H1 (cell line): ENCODE results near the gene WIPI1. TPM values are rescaled to one million over a fixed set of nuclear protein-coding genes. Genes with fewer than 3 reads are reported as not detected.

Experiments
- CTCF ChIA-PET: fragments of 300-600 bp; sonication (Branson Sonifier 250); formaldehyde crosslinking; loops from one replicate; lab custom pipeline; 2021; ENCODE audit not compliant: partially characterized antibody; lab: Charles Lee
- POLR2A ChIA-PET: fragments of 300-600 bp; sonication (Branson Sonifier 250); formaldehyde crosslinking; loops from one replicate; lab custom pipeline; 2021; ENCODE audit warnings: inconsistent platforms; ENCODE audit not compliant: partially characterized antibody; lab: Charles Lee
- DNase-seq, 2 experiments: peaks; one replicate each; pipeline versions ENCODE4 v3.0.0 to v3.0.0-alpha.2; 2010 to 2022; ENCODE audit warnings: low spot score in 2 of 2, low read depth in 1 of 2, mixed read lengths in 1 of 2
- FAIRE-seq: peaks from 2 replicates; lab custom pipeline; 2011; peaks lifted over from hg19 to GRCh38; lab: Jason Lieb, UNC
- H2AFZ ChIP-seq: 2 replicates; pipeline ENCODE4 v1.8.1; 2012; ENCODE audit warnings: low read length, inconsistent platforms
- H2AK5ac ChIP-seq: 2 replicates; pipeline ENCODE4 v1.6.1; 2013; ENCODE audit warnings: low read depth, low read length
- H2BK120ac ChIP-seq: replicated peaks from 2 replicates; pipeline ENCODE3; 2013; ENCODE audit warnings: low read depth, low read length, inconsistent platforms
- H2BK12ac ChIP-seq: 2 replicates; pipeline ENCODE4 v1.6.1; 2013; ENCODE audit warnings: low read depth, low read length
- H2BK15ac ChIP-seq: 2 replicates; pipeline ENCODE4 v1.6.1; 2013; ENCODE audit warnings: low read length
- H2BK20ac ChIP-seq: 2 replicates; pipeline ENCODE4 v1.6.1; 2013; ENCODE audit warnings: low read length
- H2BK5ac ChIP-seq: 2 replicates; pipeline ENCODE4 v1.6.1; 2013; ENCODE audit warnings: low read depth, low read length
- H3K14ac ChIP-seq: 2 replicates; pipeline ENCODE4 v1.6.1; 2013; ENCODE audit warnings: inconsistent platforms; ENCODE audit not compliant: insufficient read length
- H3K18ac ChIP-seq: 2 replicates; pipeline ENCODE4 v1.6.1; 2013; ENCODE audit warnings: low read length; ENCODE audit errors: extremely low read depth
- H3K23ac ChIP-seq: 2 replicates; pipeline ENCODE4 v1.6.1; 2013; ENCODE audit warnings: inconsistent platforms; ENCODE audit not compliant: insufficient read length
- H3K23me2 ChIP-seq: 2 replicates; pipeline ENCODE4 v1.6.1; 2013; ENCODE audit warnings: low read depth, low read length
- H3K27ac ChIP-seq: 2 replicates; pipeline ENCODE4 v1.6.1; 2011; ENCODE audit warnings: low read depth, low read length, inconsistent platforms
- H3K27me3 ChIP-seq, 4 experiments: replicated peaks in 1 of 4; 1 replicate in 1 of 4; 2 replicates in 3 of 4; pipeline versions ENCODE4 v1.6.1 to v1.8.1; 2011 to 2013; ENCODE audit warnings: low read length in 3 of 4, mild to moderate bottlenecking in 3 of 4, inconsistent platforms in 2 of 4, mixed read lengths in 2 of 4, moderate library complexity in 1 of 4; ENCODE audit not compliant: control insufficient read depth in 3 of 4, insufficient read depth in 3 of 4; ENCODE audit errors: extremely low read depth in 1 of 4
- H3K36me3 ChIP-seq, 4 experiments: 2 replicates each; pipeline versions ENCODE4 v1.6.1 to v1.8.1; 2011 to 2013; ENCODE audit warnings: mild to moderate bottlenecking in 4 of 4, low read length in 3 of 4, moderate library complexity in 2 of 4, control low read depth in 1 of 4, inconsistent platforms in 1 of 4; ENCODE audit not compliant: insufficient read depth in 4 of 4, control insufficient read depth in 2 of 4
- H3K4ac ChIP-seq: replicated peaks from 2 replicates; pipeline ENCODE3; 2013; ENCODE audit warnings: low read length, low read depth, mixed read lengths, inconsistent platforms; ENCODE audit not compliant: insufficient read length
- H3K4me1 ChIP-seq, 4 experiments: replicated peaks in 1 of 4; 1 replicate in 1 of 4; 2 replicates in 3 of 4; pipeline versions ENCODE4 v1.6.1 to v1.8.1; 2011 to 2013; ENCODE audit warnings: low read length in 3 of 4, inconsistent platforms in 2 of 4, mixed read lengths in 1 of 4; ENCODE audit not compliant: insufficient read depth in 4 of 4, control insufficient read depth in 3 of 4
- H3K4me2 ChIP-seq, 2 experiments: 2 replicates each; pipeline versions ENCODE4 v1.6.1 to v1.8.1; 2011 to 2013; ENCODE audit warnings: low read depth in 2 of 2, low read length in 2 of 2, control low read depth in 1 of 2, inconsistent platforms in 1 of 2, mild to moderate bottlenecking in 1 of 2; ENCODE audit not compliant: insufficient read depth in 1 of 2
- H3K4me3 ChIP-seq, 4 experiments: fragments of 200-600, 300-600 bp in 1 of 4; sonication (generic), shearing (Covaris generic), sonication (Bioruptor Twin) in 1 of 4; 2 replicates each; pipeline versions ENCODE4 v1.5.1 to v1.8.1; 2011 to 2016; ENCODE audit warnings: low read length in 4 of 4, low read depth in 3 of 4, control low read depth in 2 of 4, inconsistent platforms in 2 of 4, mild to moderate bottlenecking in 2 of 4, mixed read lengths in 1 of 4, moderate library complexity in 1 of 4; ENCODE audit not compliant: insufficient read depth in 2 of 4; ENCODE audit errors: extremely low read depth in 1 of 4
- H3K56ac ChIP-seq: replicated peaks from 2 replicates; pipeline ENCODE3; 2013; ENCODE audit warnings: low read depth, mild to moderate bottlenecking, mixed read lengths, low read length, inconsistent platforms; ENCODE audit not compliant: insufficient read length
- H3K79me1 ChIP-seq: 2 replicates; pipeline ENCODE4 v1.6.1; 2013; ENCODE audit warnings: low read depth, low read length, control low read depth
- H3K79me2 ChIP-seq, 2 experiments: 2 replicates each; pipeline versions ENCODE4 v1.6.1 to v1.8.1; 2012 to 2013; ENCODE audit warnings: low read length in 2 of 2, mild to moderate bottlenecking in 2 of 2, inconsistent platforms in 1 of 2; ENCODE audit not compliant: insufficient read depth in 2 of 2, control insufficient read depth in 1 of 2
- H3K9ac ChIP-seq, 4 experiments: replicated peaks in 1 of 4; 1 replicate in 1 of 4; 2 replicates in 3 of 4; pipeline versions ENCODE4 v1.6.1 to v1.8.1; 2011 to 2013; ENCODE audit warnings: low read depth in 3 of 4, low read length in 3 of 4, control low read depth in 2 of 4, mild to moderate bottlenecking in 2 of 4, moderate library complexity in 2 of 4, inconsistent platforms in 1 of 4; ENCODE audit errors: extremely low read depth in 1 of 4
- H3K9me3 ChIP-seq, 2 experiments: 2 replicates each; pipeline versions ENCODE4 v1.6.1 to v1.8.1; 2012 to 2013; ENCODE audit warnings: mild to moderate bottlenecking in 2 of 2, moderate library complexity in 2 of 2, control low read depth in 1 of 2, inconsistent platforms in 1 of 2, low read depth in 1 of 2, low read length in 1 of 2, mixed read lengths in 1 of 2; ENCODE audit not compliant: insufficient read depth in 2 of 2
- H4K20me1 ChIP-seq, 2 experiments: replicated peaks in 1 of 2; 2 replicates each; pipeline versions ENCODE3 to v1.8.1; 2011 to 2013; ENCODE audit warnings: inconsistent platforms in 2 of 2, low read length in 2 of 2, mild to moderate bottlenecking in 1 of 2; ENCODE audit not compliant: insufficient read depth in 2 of 2, control insufficient read depth in 1 of 2
- H4K5ac ChIP-seq: 2 replicates; pipeline ENCODE4 v1.6.1; 2013; ENCODE audit warnings: low read length, low read depth, mixed read lengths, inconsistent platforms; ENCODE audit not compliant: insufficient read length
- H4K8ac ChIP-seq: 2 replicates; pipeline ENCODE4 v1.8.0; 2013; ENCODE audit warnings: mild to moderate bottlenecking, moderate library complexity, low read length, inconsistent platforms; ENCODE audit not compliant: insufficient read depth; ENCODE audit errors: extremely low read depth
- H4K91ac ChIP-seq: replicated peaks from 2 replicates; pipeline ENCODE3; 2013; ENCODE audit warnings: low read length, mixed read lengths, inconsistent platforms; ENCODE audit not compliant: insufficient read length
- CEBPB ChIP-seq: IDR thresholded peaks from 2 replicates; pipeline ENCODE4 v1.6.1; 2012; ENCODE audit warnings: low read depth, low read length
- CHD2 ChIP-seq: IDR thresholded peaks from 2 replicates; pipeline ENCODE4 v1.6.1; 2012; ENCODE audit warnings: low read length, improper control_type of control experiment
- CTCF ChIP-seq, 3 experiments: IDR thresholded peaks; 1 replicate in 2 of 3; 2 replicates in 1 of 3; pipeline versions ENCODE4 v1.5.1 to v1.6.1; 2011; ENCODE audit warnings: low read length in 3 of 3, mild to moderate bottlenecking in 3 of 3, inconsistent platforms in 2 of 3, low read depth in 1 of 3, moderate library complexity in 1 of 3; ENCODE audit not compliant: insufficient read depth in 1 of 3; ENCODE audit errors: control extremely low read depth in 1 of 3
- EZH2 ChIP-seq: fragments of 200-600 bp; sonication (generic); IDR thresholded peaks from 2 replicates; pipeline ENCODE4 v1.7.1; 2012; ENCODE audit warnings: low read depth, mild to moderate bottlenecking, moderate library complexity, low read length, inconsistent platforms; ENCODE audit not compliant: severe bottlenecking
- GTF2F1 ChIP-seq: IDR thresholded peaks from 2 replicates; pipeline ENCODE4 v1.6.1; 2012; ENCODE audit warnings: low read depth, low read length, improper control_type of control experiment, borderline replicate concordance
- HDAC6 ChIP-seq: IDR thresholded peaks from one replicate; pipeline ENCODE4 v1.7.1; 2012; ENCODE audit warnings: low read depth, mild to moderate bottlenecking, inconsistent platforms, low read length, moderate library complexity
- RAD21 ChIP-seq, 2 experiments: IDR thresholded peaks in 1 of 2; conservative IDR thresholded peaks in 1 of 2; 2 replicates each; pipeline ENCODE4 v1.6.1; 2011; ENCODE audit warnings: low read depth in 2 of 2, low read length in 2 of 2, improper control_type of control experiment in 1 of 2, inconsistent platforms in 1 of 2, mild to moderate bottlenecking in 1 of 2, moderate library complexity in 1 of 2
- RBBP5 ChIP-seq: IDR thresholded peaks from 2 replicates; pipeline ENCODE4 v1.7.1; 2012; ENCODE audit warnings: low read depth, mild to moderate bottlenecking, inconsistent platforms, low read length, moderate library complexity, borderline replicate concordance
- WGBS, 2 experiments: shearing (Covaris generic) in 1 of 2; methylation state at CpG; one replicate each; pipeline versions ENCODE4 v1.1.6 to v1.1.7; 2013 to 2015; ENCODE audit warnings: low lambda C conversion rate in 2 of 2, mixed read lengths in 2 of 2, inconsistent platforms in 1 of 2, low coverage in 1 of 2, missing lambda C conversion rate in 1 of 2; ENCODE audit not compliant: insufficient replicate concordance in 2 of 2, insufficient coverage in 1 of 2, insufficient read length in 1 of 2; ENCODE audit errors: extremely low coverage in 1 of 2, missing lambda C conversion rate in 1 of 2; 5-methylcytosine and 5-hydroxymethylcytosine counted together
- polyA plus RNA-seq, 7 experiments: library from polyadenylated mRNA; depleted of rRNA in 3 of 7; stranded (reverse) in 5 of 7; unstranded in 2 of 7; fragments of >200 nt in 5 of 7; fragments of 200-250 nt in 2 of 7; gene quantifications; 1 replicate in 5 of 7; 2 replicates in 1 of 7; 4 replicates in 1 of 7; pipeline versions ENCODE4 v1.2.1 to v1.2.3, GENCODE V29; 2011 to 2013; ENCODE audit warnings: missing spikeins in 2 of 7, mixed read lengths in 2 of 7
- total RNA-seq: library from RNA; stranded (reverse); fragmentation: NEBNext Ultra II Directional; extraction: Animal tissue kit (Norgen Biotek cat#: 25700); gene quantifications from 2 replicates; pipeline ENCODE4 v1.2.1, GENCODE V29; 2021

WIPI1 gene
- total and polyA plus RNA-seq, 2 of the 8 experiments (the other 6 are each of a cell fraction or from before 2014, with no cell fraction given) = 16.6 to 17.4 TPM

- 35% methylated on average over 11 of the region's 11 CpGs; no CpG with 5 or more reads in 1 of the 2 experiments for WGBS, 2 experiments
- POLR2A ChIA-PET = interaction anchor here (1.2 to 2.0 kb wide), 3 partner anchors 13 to 110 kb away, joined by 5 to 9 read pairs (median 5); partner anchors contain the start of genes ARSG and SLC16A6
- Histone ChIP-seq H2AFZ (no peak overlapping the region), H3K4ac (no peak overlapping the region), H3K4me2 (no peak overlapping the region), H3K56ac (no peak overlapping the region), H2BK120ac (no peak overlapping the region), H2BK12ac (0 out of 2 replicates have a peak overlapping the region, but pooled peaks have one; percentile 1), H4K8ac (no peak overlapping the region), H3K18ac (no peak overlapping the region), H4K20me1 (no peaks in the 10 kb centered on the region), H3K79me1 (no peaks in the 10 kb centered on the region), H3K4me1 (peaks cover 0 to 2% (median 0%) of the 10 kb centered on the region in 4 experiments; a peak in 1 of 7 replicates), H3K9ac (no peak overlapping the region), H3K27ac (no peak overlapping the region), H2BK15ac (no peak overlapping the region; the same call in 1 of the 2 replicates), H3K27me3 (no peaks in the 10 kb centered on the region), H3K23ac (no peak overlapping the region), H3K36me3 (no peaks in the 10 kb centered on the region), H3K4me3 (no peak overlapping the region), H3K9me3 (peaks cover 2 to 5% of the 10 kb centered on the region in 2 experiments; a peak in 1 of 4 replicates), H4K5ac (no peak overlapping the region), H4K91ac (no peak overlapping the region), H3K23me2 (no peaks in the 10 kb centered on the region), H2AK5ac (no peak overlapping the region), H2BK5ac (no peak overlapping the region), H3K79me2 (no peaks in the 10 kb centered on the region), H2BK20ac (no peak overlapping the region), H3K14ac (no peak overlapping the region)
- DNase-seq = peak in 1 of 2 experiments; percentile 79
- CTCF ChIA-PET = interaction anchor here (0.6 to 4.4 kb wide), 77 partner anchors 9 to 338 kb away, joined by 3 to 98 read pairs (median 4); partner anchors contain the start of gene AMZ2
- peak; percentile 72 for FAIRE-seq
- TF ChIP-seq EZH2 = no peak
- TF ChIP-seq RAD21 (IDR thresholded peaks at IDR 0.05 in 1 of 2, conservative IDR thresholded peaks at IDR 0.05 in 1 of 2; ENCODE audit: low read depth in 2 of 2, low read length in 2 of 2) = peak; percentile 84 to 91
- TF ChIP-seq GTF2F1 = no peak
- TF ChIP-seq CHD2 = no peak
- TF ChIP-seq RBBP5 = no peak
- TF ChIP-seq CEBPB = no peak
- no peak for TF ChIP-seq HDAC6
- peak; percentile 83 to 92 (median 92) for TF ChIP-seq CTCF (IDR thresholded peaks at IDR 0.05; ENCODE audit: control extremely low read depth in 1 of 3, insufficient read depth in 1 of 3, low read depth in 1 of 3, low read length in 3 of 3)
Measured at GRCh38 chr17:68398691-68399637, 58.3 kb downstream of the WIPI1 start.
